H1 (cell line): ENCODE results near the gene STK33.

Experiments
- CREB1 ChIP-seq: IDR thresholded peaks from 2 replicates; pipeline ENCODE4 v1.6.1; 2012; ENCODE audit warnings: inconsistent platforms
- EP300 ChIP-seq, 2 experiments: IDR thresholded peaks; 1 replicate in 1 of 2; 2 replicates in 1 of 2; pipeline ENCODE4 v1.6.1; 2011 to 2012; ENCODE audit warnings: low read depth in 2 of 2, low read length in 2 of 2, mild to moderate bottlenecking in 2 of 2, borderline replicate concordance in 1 of 2, inconsistent platforms in 1 of 2, moderate library complexity in 1 of 2
- POLR2A ChIP-seq, 2 experiments: IDR thresholded peaks; 1 replicate in 1 of 2; 2 replicates in 1 of 2; pipeline ENCODE4 v1.6.1; 2011; ENCODE audit warnings: low read depth in 2 of 2, low read length in 2 of 2, mild to moderate bottlenecking in 2 of 2; ENCODE audit errors: control extremely low read depth in 1 of 2
- RAD21 ChIP-seq, 2 experiments: IDR thresholded peaks in 1 of 2; conservative IDR thresholded peaks in 1 of 2; 2 replicates each; pipeline ENCODE4 v1.6.1; 2011; ENCODE audit warnings: low read depth in 2 of 2, low read length in 2 of 2, improper control_type of control experiment in 1 of 2, inconsistent platforms in 1 of 2, mild to moderate bottlenecking in 1 of 2, moderate library complexity in 1 of 2
- ZNF274 ChIP-seq: IDR thresholded peaks from 2 replicates; pipeline ENCODE4 v1.7.0; 2012; ENCODE audit warnings: low read length, borderline replicate concordance; ENCODE audit errors: extremely low read depth
- TF ChIP-seq, protein P1 (sequence below), 3 experiments: IDR thresholded peaks; 1 replicate in 2 of 3; 2 replicates in 1 of 3; pipeline versions ENCODE4 v1.5.1 to v1.6.1; 2011; ENCODE audit warnings: low read length in 3 of 3, mild to moderate bottlenecking in 3 of 3, inconsistent platforms in 2 of 3, low read depth in 1 of 3, moderate library complexity in 1 of 3; ENCODE audit not compliant: insufficient read depth in 1 of 3; ENCODE audit errors: control extremely low read depth in 1 of 3
- TF ChIP-seq, protein P2 (sequence below): IDR thresholded peaks from 2 replicates; pipeline ENCODE4 v1.6.1; 2011; ENCODE audit warnings: low read depth, mild to moderate bottlenecking, low read length; ENCODE audit not compliant: insufficient read depth

DNA sequence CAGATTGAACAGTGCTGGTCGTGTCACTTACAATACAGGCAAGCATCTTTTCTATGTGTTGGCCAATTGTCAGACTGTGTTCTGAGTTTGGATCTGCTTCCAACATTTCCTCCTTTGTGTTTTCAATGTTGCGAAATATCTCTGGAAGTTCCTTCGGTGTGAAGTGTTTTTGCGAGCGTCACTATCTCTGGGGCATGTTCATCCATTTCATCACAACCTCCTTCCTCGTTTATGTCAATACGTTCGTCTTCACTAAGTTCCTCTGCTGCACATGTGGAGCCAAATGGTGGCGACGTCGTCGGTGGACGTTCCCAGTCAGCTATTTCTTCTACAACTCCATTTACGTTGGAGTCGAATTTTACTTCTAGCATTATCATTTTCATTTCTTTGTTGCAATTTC, 230.1 kb downstream of the STK33 start:
- TF ChIP-seq ZNF274 (no peak), CREB1 (no peak), RAD21 (IDR thresholded peaks at IDR 0.05 in 1 of 2, conservative IDR thresholded peaks at IDR 0.05 in 1 of 2; ENCODE audit: low read depth in 2 of 2, low read length in 2 of 2) (no peak), EP300 (IDR thresholded peaks at IDR 0.05; ENCODE audit: borderline replicate concordance in 1 of 2, low read depth in 2 of 2, low read length in 2 of 2) (no peak), POLR2A (IDR thresholded peaks at IDR 0.05; ENCODE audit: control extremely low read depth in 1 of 2, low read depth in 2 of 2, low read length in 2 of 2) (no peak)
- TF ChIP-seq, protein P1, sequence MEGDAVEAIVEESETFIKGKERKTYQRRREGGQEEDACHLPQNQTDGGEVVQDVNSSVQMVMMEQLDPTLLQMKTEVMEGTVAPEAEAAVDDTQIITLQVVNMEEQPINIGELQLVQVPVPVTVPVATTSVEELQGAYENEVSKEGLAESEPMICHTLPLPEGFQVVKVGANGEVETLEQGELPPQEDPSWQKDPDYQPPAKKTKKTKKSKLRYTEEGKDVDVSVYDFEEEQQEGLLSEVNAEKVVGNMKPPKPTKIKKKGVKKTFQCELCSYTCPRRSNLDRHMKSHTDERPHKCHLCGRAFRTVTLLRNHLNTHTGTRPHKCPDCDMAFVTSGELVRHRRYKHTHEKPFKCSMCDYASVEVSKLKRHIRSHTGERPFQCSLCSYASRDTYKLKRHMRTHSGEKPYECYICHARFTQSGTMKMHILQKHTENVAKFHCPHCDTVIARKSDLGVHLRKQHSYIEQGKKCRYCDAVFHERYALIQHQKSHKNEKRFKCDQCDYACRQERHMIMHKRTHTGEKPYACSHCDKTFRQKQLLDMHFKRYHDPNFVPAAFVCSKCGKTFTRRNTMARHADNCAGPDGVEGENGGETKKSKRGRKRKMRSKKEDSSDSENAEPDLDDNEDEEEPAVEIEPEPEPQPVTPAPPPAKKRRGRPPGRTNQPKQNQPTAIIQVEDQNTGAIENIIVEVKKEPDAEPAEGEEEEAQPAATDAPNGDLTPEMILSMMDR (IDR thresholded peaks at IDR 0.05; ENCODE audit: control extremely low read depth in 1 of 3, insufficient read depth in 1 of 3, low read depth in 1 of 3, low read length in 3 of 3): no peak
- TF ChIP-seq, protein P2, sequence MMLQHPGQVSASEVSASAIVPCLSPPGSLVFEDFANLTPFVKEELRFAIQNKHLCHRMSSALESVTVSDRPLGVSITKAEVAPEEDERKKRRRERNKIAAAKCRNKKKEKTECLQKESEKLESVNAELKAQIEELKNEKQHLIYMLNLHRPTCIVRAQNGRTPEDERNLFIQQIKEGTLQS: no peak
